Body of pancreas (tissue), 4 donors: ENCODE measurements around the gene ATPAF2.

Experiments used
- CTCF ChIP-seq, 7 experiments: fragments of 450-650 bp in 4 of 7; fragments of 200-600 bp in 3 of 7; sonication (generic) in 3 of 7; IDR thresholded peaks; one replicate each; pipeline ENCODE4 v1.5.1; 2016 to 2019; ENCODE audit warnings: antibody characterized with exemption in 7 of 7
- POLR2A ChIP-seq, 3 donors: fragments of 450-650 bp; IDR thresholded peaks; one replicate each; pipeline ENCODE4 v1.6.1; 2016; ENCODE audit warnings: antibody characterized with exemption in 3 of 3, mild to moderate bottlenecking in 2 of 3

- no peak for TF ChIP-seq CTCF (IDR thresholded peaks at IDR 0.05)
- TF ChIP-seq POLR2A (IDR thresholded peaks at IDR 0.05) = no peak
These were observed 55.2 kb downstream of the ATPAF2 start for GRCh38 chr17:17983776-17984175.
